ENCODE measurements around the gene ZNF444.

DNA sequence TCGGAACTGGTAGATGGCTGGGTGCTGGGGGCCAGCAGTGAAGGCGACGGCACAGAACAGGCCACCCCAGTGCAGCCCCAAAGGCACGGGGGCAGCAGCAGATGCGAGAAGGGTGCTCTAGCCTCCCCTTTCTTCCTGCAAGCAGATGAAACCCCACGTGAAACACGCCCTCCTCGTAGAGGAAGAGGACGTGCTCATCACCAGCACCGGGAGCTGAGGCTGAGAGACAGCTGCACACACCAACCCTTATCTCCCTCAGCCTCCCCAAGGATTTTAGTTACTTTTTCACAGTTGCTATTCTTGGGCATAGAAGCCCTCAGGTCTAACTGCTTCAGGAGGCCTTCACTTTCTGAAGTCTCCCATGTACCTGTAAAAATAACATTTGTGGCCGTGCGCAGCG, 31.9 kb upstream of the ZNF444 start:
- TF ChIP-seq GATA3 (IDR thresholded peaks at IDR 0.05; ENCODE audit: low read depth, low read length) (no peak), GATA2 (IDR thresholded peaks at IDR 0.05; ENCODE audit: low read depth, low read length) (no peak)

All from SH-SY5Y (cell line).